ENCODE results near the gene GREM2. TPM values are rescaled to one million over a fixed set of nuclear protein-coding genes. Genes with fewer than 3 reads are reported as not detected.

The GREM2 gene
- total and polyA plus RNA-seq, 9 of the 15 experiments (the other 6 are each of a cell fraction or from before 2014, with no cell fraction given) = 0.01 to 0.07 (median 0.05) TPM; not detected in 5

DNA sequence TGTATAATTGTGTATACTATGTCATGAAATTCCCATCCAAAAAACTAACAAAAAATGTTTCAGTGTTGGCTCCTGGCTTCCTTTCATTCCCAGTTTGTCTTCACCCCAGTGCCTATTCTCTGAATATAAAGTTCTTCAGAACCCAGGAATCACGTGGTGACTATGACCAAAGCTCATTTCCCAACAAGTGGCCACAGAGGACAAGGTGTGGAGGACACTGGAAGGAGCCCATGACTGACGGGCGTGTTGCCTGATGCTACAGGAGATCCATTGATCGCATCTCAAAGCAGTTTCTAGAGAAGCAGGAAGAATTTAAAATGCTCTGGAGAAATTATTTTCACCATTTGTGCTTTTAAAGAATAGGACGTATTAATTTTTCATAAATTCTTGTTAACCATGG, 7.4 kb upstream of the GREM2 start (continued):
- TF ChIP-seq DMBX1 (CRISPR knock-in tag; IDR thresholded peaks at IDR 0.05; ENCODE audit: borderline replicate concordance) (no peak), ILF3 (IDR thresholded peaks at IDR 0.05; ENCODE audit: borderline replicate concordance) (no peak), COPS2 (conservative IDR thresholded peaks at IDR 0.05) (no peak), HDAC2 (IDR thresholded peaks at IDR 0.05) (no peak)
- TF ChIP-seq, protein P1, sequence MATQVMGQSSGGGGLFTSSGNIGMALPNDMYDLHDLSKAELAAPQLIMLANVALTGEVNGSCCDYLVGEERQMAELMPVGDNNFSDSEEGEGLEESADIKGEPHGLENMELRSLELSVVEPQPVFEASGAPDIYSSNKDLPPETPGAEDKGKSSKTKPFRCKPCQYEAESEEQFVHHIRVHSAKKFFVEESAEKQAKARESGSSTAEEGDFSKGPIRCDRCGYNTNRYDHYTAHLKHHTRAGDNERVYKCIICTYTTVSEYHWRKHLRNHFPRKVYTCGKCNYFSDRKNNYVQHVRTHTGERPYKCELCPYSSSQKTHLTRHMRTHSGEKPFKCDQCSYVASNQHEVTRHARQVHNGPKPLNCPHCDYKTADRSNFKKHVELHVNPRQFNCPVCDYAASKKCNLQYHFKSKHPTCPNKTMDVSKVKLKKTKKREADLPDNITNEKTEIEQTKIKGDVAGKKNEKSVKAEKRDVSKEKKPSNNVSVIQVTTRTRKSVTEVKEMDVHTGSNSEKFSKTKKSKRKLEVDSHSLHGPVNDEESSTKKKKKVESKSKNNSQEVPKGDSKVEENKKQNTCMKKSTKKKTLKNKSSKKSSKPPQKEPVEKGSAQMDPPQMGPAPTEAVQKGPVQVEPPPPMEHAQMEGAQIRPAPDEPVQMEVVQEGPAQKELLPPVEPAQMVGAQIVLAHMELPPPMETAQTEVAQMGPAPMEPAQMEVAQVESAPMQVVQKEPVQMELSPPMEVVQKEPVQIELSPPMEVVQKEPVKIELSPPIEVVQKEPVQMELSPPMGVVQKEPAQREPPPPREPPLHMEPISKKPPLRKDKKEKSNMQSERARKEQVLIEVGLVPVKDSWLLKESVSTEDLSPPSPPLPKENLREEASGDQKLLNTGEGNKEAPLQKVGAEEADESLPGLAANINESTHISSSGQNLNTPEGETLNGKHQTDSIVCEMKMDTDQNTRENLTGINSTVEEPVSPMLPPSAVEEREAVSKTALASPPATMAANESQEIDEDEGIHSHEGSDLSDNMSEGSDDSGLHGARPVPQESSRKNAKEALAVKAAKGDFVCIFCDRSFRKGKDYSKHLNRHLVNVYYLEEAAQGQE (IDR thresholded peaks at IDR 0.05; ENCODE audit: borderline replicate concordance) = no peak
- TF ChIP-seq, protein P1 (CRISPR knock-in tag; IDR thresholded peaks at IDR 0.05; ENCODE audit: low read depth) = no peak
- TF ChIP-seq, protein P2, sequence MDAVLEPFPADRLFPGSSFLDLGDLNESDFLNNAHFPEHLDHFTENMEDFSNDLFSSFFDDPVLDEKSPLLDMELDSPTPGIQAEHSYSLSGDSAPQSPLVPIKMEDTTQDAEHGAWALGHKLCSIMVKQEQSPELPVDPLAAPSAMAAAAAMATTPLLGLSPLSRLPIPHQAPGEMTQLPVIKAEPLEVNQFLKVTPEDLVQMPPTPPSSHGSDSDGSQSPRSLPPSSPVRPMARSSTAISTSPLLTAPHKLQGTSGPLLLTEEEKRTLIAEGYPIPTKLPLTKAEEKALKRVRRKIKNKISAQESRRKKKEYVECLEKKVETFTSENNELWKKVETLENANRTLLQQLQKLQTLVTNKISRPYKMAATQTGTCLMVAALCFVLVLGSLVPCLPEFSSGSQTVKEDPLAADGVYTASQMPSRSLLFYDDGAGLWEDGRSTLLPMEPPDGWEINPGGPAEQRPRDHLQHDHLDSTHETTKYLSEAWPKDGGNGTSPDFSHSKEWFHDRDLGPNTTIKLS (IDR thresholded peaks at IDR 0.05; ENCODE audit: borderline replicate concordance, low read depth) = no peak
- TF ChIP-seq, protein P3, sequence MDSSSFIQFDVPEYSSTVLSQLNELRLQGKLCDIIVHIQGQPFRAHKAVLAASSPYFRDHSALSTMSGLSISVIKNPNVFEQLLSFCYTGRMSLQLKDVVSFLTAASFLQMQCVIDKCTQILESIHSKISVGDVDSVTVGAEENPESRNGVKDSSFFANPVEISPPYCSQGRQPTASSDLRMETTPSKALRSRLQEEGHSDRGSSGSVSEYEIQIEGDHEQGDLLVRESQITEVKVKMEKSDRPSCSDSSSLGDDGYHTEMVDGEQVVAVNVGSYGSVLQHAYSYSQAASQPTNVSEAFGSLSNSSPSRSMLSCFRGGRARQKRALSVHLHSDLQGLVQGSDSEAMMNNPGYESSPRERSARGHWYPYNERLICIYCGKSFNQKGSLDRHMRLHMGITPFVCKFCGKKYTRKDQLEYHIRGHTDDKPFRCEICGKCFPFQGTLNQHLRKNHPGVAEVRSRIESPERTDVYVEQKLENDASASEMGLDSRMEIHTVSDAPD (CRISPR knock-in tag; IDR thresholded peaks at IDR 0.05) = no peak

Data from K562 (cell line).